OCI-LY3 (cell line): ENCODE data around the gene TESMIN.

ENCODE experiments used
- H2AFZ ChIP-seq: fragments of 200-600, 300-600 bp; shearing (Covaris generic); 2 replicates; pipeline ENCODE4 v1.6.0; 2014; ENCODE audit warnings: antibody characterized with exemption, low read depth, low read length
- H3K27ac ChIP-seq: fragments of 200-600, 300-600 bp; sonication (generic); 2 replicates; pipeline ENCODE4 v1.5.1; 2014; ENCODE audit warnings: mild to moderate bottlenecking, low read length, moderate library complexity, mixed read lengths
- H3K27me3 ChIP-seq: fragments of 200-600, 300-600 bp; sonication (generic); 2 replicates; pipeline ENCODE4 v1.6.1; 2014; ENCODE audit warnings: low read depth, low read length, mixed read lengths
- H3K36me3 ChIP-seq: fragments of 200-600, 300-600 bp; sonication (generic); replicated peaks from 2 replicates; pipeline ENCODE3; 2014; ENCODE audit warnings: low read depth, low read length, mixed read lengths
- H3K4me1 ChIP-seq: fragments of 300-600, 200-600 bp; sonication (generic); 2 replicates; pipeline ENCODE4 v1.6.1; 2014; ENCODE audit warnings: low read length, mixed read lengths
- H3K4me2 ChIP-seq: fragments of 200-600, 300-600 bp; sonication (generic); 2 replicates; pipeline ENCODE4 v1.6.1; 2014; ENCODE audit warnings: low read length, mixed read lengths
- H3K4me3 ChIP-seq: fragments of 300-600, 200-600 bp; sonication (generic); 2 replicates; pipeline ENCODE4 v1.5.1; 2014; ENCODE audit warnings: antibody characterized with exemption, mild to moderate bottlenecking, low read length, moderate library complexity
- H3K79me2 ChIP-seq: fragments of 300-600, 200-600 bp; shearing (Covaris generic); 2 replicates; pipeline ENCODE4 v1.6.1; 2014; ENCODE audit warnings: mild to moderate bottlenecking, low read length, mixed read lengths
- H3K9ac ChIP-seq: fragments of 300-600, 200-600 bp; shearing (Covaris generic); 2 replicates; pipeline ENCODE4 v1.6.0; 2014; ENCODE audit warnings: mild to moderate bottlenecking, low read length, moderate library complexity
- H3K9me3 ChIP-seq: fragments of 200-600, 300-600 bp; shearing (Covaris generic); 2 replicates; pipeline ENCODE4 v1.6.1; 2014; ENCODE audit warnings: low read length, mixed read lengths; ENCODE audit not compliant: insufficient read depth
- H4K20me1 ChIP-seq: fragments of 200-600, 300-600 bp; sonication (generic); 2 replicates; pipeline ENCODE4 v1.6.1; 2016; ENCODE audit warnings: low read length, mixed read lengths; ENCODE audit not compliant: insufficient read depth
- CTCF ChIP-seq: fragments of 200-600, 300-600 bp; sonication (generic); IDR thresholded peaks from 2 replicates; pipeline ENCODE4 v1.5.1; 2014; ENCODE audit warnings: antibody characterized with exemption, low read length, low read depth
- EZH2phosphoT487 ChIP-seq: fragments of 200-600 bp; shearing (Covaris generic); IDR thresholded peaks from 2 replicates; pipeline ENCODE4 v1.6.1; 2018; ENCODE audit warnings: antibody characterized with exemption, mixed run types, low read depth

The TESMIN gene

GRCh38 chr11:68714060-68714856 is 37.1 kb downstream of the TESMIN start:
- Histone ChIP-seq H3K4me3 (no peak overlapping the region), H3K4me2 (no peak overlapping the region), H3K79me2 (no peaks in the 10 kb centered on the region), H3K27ac (no peak overlapping the region), H3K27me3 (peaks cover 20% of the 10 kb centered on the region), H3K4me1 (no peaks in the 10 kb centered on the region), H3K9ac (no peak overlapping the region), H3K9me3 (no peaks in the 10 kb centered on the region), H4K20me1 (no peaks in the 10 kb centered on the region), H3K36me3 (no peaks in the 10 kb centered on the region), H2AFZ (no peak overlapping the region)
- TF ChIP-seq EZH2phosphoT487 (no peak), CTCF (no peak)

- TF ChIP-seq CTCF (no peak), EZH2phosphoT487 (no peak)
- H3K4me1 ChIP-seq = no peaks in the 10 kb centered on the region
Measured at GRCh38 chr11:68711114-68711513, 40.2 kb downstream of the TESMIN start.

GRCh38 chr11:68710409-68710808 is 40.9 kb downstream of the TESMIN start:
- no peak overlapping the region for H3K27ac ChIP-seq
- H3K4me1 ChIP-seq = no peaks in the 10 kb centered on the region
- H3K4me2 ChIP-seq = no peak overlapping the region
- no peaks in the 10 kb centered on the region for H3K9me3 ChIP-seq
- H3K36me3 ChIP-seq = no peaks in the 10 kb centered on the region
- H2AFZ ChIP-seq = no peak overlapping the region
- no peaks in the 10 kb centered on the region for H4K20me1 ChIP-seq
- no peaks in the 10 kb centered on the region for H3K79me2 ChIP-seq
- H3K27me3 ChIP-seq = peaks cover 11% of the 10 kb centered on the region
- no peak overlapping the region for H3K4me3 ChIP-seq
- no peak for TF ChIP-seq EZH2phosphoT487
- no peak for TF ChIP-seq CTCF
- H3K9ac ChIP-seq = no peak overlapping the region

More at GRCh38 chr11:68711114-68711513, 40.2 kb downstream of the TESMIN start:
- Histone ChIP-seq H4K20me1 (no peaks in the 10 kb centered on the region), H3K9ac (no peak overlapping the region), H3K79me2 (no peaks in the 10 kb centered on the region), H3K27ac (no peak overlapping the region), H3K27me3 (peaks cover 11% of the 10 kb centered on the region), H3K36me3 (no peaks in the 10 kb centered on the region), H3K4me2 (no peak overlapping the region), H2AFZ (no peak overlapping the region), H3K4me3 (no peak overlapping the region), H3K9me3 (no peaks in the 10 kb centered on the region)

- Histone ChIP-seq H3K4me2 (no peak overlapping the region), H4K20me1 (no peaks in the 10 kb centered on the region), H3K4me1 (no peaks in the 10 kb centered on the region), H3K79me2 (no peaks in the 10 kb centered on the region), H3K27ac (no peak overlapping the region), H3K9me3 (no peaks in the 10 kb centered on the region), H2AFZ (no peak overlapping the region), H3K4me3 (no peak overlapping the region), H3K36me3 (no peaks in the 10 kb centered on the region), H3K9ac (no peak overlapping the region), H3K27me3 (peaks cover 11% of the 10 kb centered on the region)
- TF ChIP-seq EZH2phosphoT487 (no peak), CTCF (no peak)
Measured at GRCh38 chr11:68709062-68709461, 42.3 kb downstream of the TESMIN start.
